ENCODE results near the gene CXCL6.

DNA sequence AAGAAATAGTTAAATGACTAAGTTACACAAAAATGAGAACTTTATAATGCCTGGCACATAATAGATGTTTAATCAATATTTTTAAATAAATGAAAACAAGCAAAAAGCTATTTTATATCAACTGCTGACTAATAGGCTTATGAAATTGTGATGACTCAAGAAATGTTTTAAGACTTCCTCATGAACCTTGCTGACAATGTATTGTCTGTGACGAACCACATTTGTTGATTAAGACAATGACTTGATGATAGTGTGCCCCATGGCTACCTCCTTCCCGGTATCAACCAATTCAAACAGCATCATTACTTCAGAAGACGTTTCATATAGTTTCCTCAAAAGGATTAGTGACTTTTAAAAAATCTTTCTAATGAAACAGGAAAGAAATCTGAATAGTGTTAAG is 7.9 kb downstream of the CXCL6 start:
- TF ChIP-seq, protein P1, sequence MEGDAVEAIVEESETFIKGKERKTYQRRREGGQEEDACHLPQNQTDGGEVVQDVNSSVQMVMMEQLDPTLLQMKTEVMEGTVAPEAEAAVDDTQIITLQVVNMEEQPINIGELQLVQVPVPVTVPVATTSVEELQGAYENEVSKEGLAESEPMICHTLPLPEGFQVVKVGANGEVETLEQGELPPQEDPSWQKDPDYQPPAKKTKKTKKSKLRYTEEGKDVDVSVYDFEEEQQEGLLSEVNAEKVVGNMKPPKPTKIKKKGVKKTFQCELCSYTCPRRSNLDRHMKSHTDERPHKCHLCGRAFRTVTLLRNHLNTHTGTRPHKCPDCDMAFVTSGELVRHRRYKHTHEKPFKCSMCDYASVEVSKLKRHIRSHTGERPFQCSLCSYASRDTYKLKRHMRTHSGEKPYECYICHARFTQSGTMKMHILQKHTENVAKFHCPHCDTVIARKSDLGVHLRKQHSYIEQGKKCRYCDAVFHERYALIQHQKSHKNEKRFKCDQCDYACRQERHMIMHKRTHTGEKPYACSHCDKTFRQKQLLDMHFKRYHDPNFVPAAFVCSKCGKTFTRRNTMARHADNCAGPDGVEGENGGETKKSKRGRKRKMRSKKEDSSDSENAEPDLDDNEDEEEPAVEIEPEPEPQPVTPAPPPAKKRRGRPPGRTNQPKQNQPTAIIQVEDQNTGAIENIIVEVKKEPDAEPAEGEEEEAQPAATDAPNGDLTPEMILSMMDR (conservative IDR thresholded peaks at IDR 0.05 in 1 of 2, IDR thresholded peaks at IDR 0.05 in 1 of 2; ENCODE audit: extremely low read depth in 1 of 2, insufficient read depth in 1 of 2, low read depth in 1 of 2, low read length in 2 of 2) = no peak
- TF ChIP-seq EZH2 (IDR thresholded peaks at IDR 0.05; ENCODE audit: borderline replicate concordance, low read length) = no peak
